OCI-LY7 (cell line): ENCODE results near the gene SPRYD4.
"Not testable (repeated sequence)": the region's sequence is repeated elsewhere in the genome, so short reads cannot be mapped to it uniquely, and the experiment has no call there.

Source experiments
- CTCF ChIP-seq: fragments of 200-600 bp; sonication (generic); conservative IDR thresholded peaks from 2 replicates; pipeline ENCODE4 v1.5.1; 2014; ENCODE audit warnings: mild to moderate bottlenecking, antibody characterized with exemption, low read length, moderate library complexity, mixed read lengths
- EZH2phosphoT487 ChIP-seq: fragments of 200-600 bp; sonication (generic); IDR thresholded peaks from 2 replicates; pipeline ENCODE4 v1.6.1; 2018; ENCODE audit warnings: low read depth, borderline replicate concordance, mild to moderate bottlenecking, mixed run types, antibody characterized with exemption, low read length, moderate library complexity, mixed read lengths

- not testable (repeated sequence) for TF ChIP-seq CTCF, EZH2phosphoT487
Measured at GRCh38 chr12:56499879-56500278, 31.5 kb downstream of the SPRYD4 start.
